Thyroid gland (tissue), 4 donors: ENCODE results near the gene GIMAP1. TPM values are rescaled to one million over a fixed set of nuclear protein-coding genes. Genes with fewer than 3 reads are reported as not detected.

Experiments used
- DNase-seq, 2 donors: peaks; one replicate each; pipeline ENCODE4 v3.0.0-alpha.2; 2019
- H3K27ac ChIP-seq, 3 donors: fragments of 200-600 bp; sonication (generic); 1 replicate in 2 of 3; 2 replicates in 1 of 3; pipeline ENCODE4 v1.5.1; 2016 to 2019; ENCODE audit warnings: mild to moderate bottlenecking in 1 of 3, moderate library complexity in 1 of 3
- H3K27me3 ChIP-seq: fragments of 200-600 bp; sonication (generic); one replicate; pipeline ENCODE4 v1.5.1; 2019
- H3K36me3 ChIP-seq, 2 donors: fragments of 200-600 bp; sonication (generic); one replicate each; pipeline ENCODE4 v1.5.1; 2016 to 2019
- H3K4me1 ChIP-seq, 2 donors: fragments of 200-600 bp; sonication (generic); one replicate each; pipeline ENCODE4 v1.5.1; 2017 to 2019
- H3K4me3 ChIP-seq, 3 donors: fragments of 200-600 bp; sonication (generic); replicated peaks in 1 of 3; 1 replicate in 2 of 3; 2 replicates in 1 of 3; pipeline ENCODE4 v1.5.1; 2016; ENCODE audit warnings: mild to moderate bottlenecking in 1 of 3
- H3K9me3 ChIP-seq: fragments of 200-600 bp; sonication (generic); one replicate; pipeline ENCODE4 v1.5.1; 2017
- POLR2A ChIP-seq, 2 donors: fragments of 450-650 bp; IDR thresholded peaks; one replicate each; pipeline ENCODE4 v1.6.1; 2017; ENCODE audit warnings: antibody characterized with exemption in 2 of 2, mild to moderate bottlenecking in 2 of 2, moderate library complexity in 1 of 2
- WGBS, 2 donors: methylation state at CpG; one replicate each; pipeline ENCODE4 v1.1.5; 2017; 5-methylcytosine and 5-hydroxymethylcytosine counted together
- intact Hi-C: fragments of 100-400 bp; cut with DNase I; formaldehyde crosslinking; loops from one replicate; pipeline ENCODE4 v1.15.1; 2023
- total RNA-seq, 4 donors: library from RNA; depleted of rRNA; stranded (reverse); fragments of >200 nt; gene quantifications; one replicate each; pipeline ENCODE4 v1.2.3, GENCODE V29; 2016
- TF ChIP-seq, protein P1 (sequence below), 6 experiments: fragments of 200-600 bp in 3 of 6; fragments of 450-650 bp in 3 of 6; sonication (generic) in 3 of 6; IDR thresholded peaks; one replicate each; pipeline ENCODE4 v1.5.1; 2016 to 2019; ENCODE audit warnings: antibody characterized with exemption in 6 of 6, mild to moderate bottlenecking in 2 of 6, inconsistent platforms in 1 of 6, moderate library complexity in 1 of 6

The GIMAP1 gene
- total RNA-seq, 4 donors from 2014 or later, result 6.7 to 23.6 (median 9.6) TPM

DNA sequence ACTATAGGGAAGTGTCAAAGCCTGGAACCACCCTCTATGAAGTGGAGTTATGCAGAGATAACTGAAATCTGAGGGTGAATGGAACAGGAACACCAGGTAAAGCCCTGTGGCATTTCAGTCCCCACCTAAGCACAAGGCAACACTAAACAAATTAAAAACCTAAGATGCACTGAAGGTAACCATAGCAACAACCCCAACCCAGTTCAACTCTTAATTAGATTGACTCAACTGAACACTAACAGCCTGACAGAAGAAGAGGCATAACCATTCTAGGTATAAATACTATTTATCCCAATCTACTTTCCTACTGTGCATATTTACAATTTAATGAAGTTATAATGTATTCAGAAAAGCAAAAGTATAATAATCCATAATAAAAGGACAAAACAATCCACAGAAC, 11.6 kb downstream of the GIMAP1 start:
- H3K36me3 ChIP-seq, result no peaks in the 10 kb centered on the region
- no peaks in the 10 kb centered on the region for H3K27me3 ChIP-seq
- no peaks in the 10 kb centered on the region for H3K4me1 ChIP-seq
- H3K27ac ChIP-seq, result no peak overlapping the region
- no peak for TF ChIP-seq POLR2A (IDR thresholded peaks at IDR 0.05)
- TF ChIP-seq, protein P1, sequence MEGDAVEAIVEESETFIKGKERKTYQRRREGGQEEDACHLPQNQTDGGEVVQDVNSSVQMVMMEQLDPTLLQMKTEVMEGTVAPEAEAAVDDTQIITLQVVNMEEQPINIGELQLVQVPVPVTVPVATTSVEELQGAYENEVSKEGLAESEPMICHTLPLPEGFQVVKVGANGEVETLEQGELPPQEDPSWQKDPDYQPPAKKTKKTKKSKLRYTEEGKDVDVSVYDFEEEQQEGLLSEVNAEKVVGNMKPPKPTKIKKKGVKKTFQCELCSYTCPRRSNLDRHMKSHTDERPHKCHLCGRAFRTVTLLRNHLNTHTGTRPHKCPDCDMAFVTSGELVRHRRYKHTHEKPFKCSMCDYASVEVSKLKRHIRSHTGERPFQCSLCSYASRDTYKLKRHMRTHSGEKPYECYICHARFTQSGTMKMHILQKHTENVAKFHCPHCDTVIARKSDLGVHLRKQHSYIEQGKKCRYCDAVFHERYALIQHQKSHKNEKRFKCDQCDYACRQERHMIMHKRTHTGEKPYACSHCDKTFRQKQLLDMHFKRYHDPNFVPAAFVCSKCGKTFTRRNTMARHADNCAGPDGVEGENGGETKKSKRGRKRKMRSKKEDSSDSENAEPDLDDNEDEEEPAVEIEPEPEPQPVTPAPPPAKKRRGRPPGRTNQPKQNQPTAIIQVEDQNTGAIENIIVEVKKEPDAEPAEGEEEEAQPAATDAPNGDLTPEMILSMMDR (IDR thresholded peaks at IDR 0.05), result no peak
- DNase-seq, result no peak
- no peak overlapping the region for H3K4me3 ChIP-seq
- no peaks in the 10 kb centered on the region for H3K9me3 ChIP-seq
- intact Hi-C loops, result no loop called here

DNA sequence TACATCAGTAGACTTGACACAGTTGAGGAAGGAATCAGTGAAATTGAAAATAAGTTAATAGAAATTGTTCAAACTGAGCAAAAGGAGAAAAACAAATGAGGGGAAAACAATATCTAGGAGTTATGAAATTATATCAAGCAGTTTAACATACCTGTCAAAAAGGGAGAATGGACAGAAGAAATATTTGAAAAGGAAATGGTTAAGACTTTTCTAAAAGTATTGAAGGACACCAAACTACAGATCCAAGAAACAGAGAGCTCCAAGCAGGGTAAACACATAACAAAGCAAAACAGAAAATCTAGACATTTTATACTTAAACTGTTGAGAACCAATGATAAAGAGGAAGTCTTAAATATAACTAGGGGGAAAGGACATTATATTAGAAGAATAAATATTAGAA, 12.2 kb downstream of the GIMAP1 start:
- intact Hi-C loops, result no loop called here
- H3K27me3 ChIP-seq, result no peaks in the 10 kb centered on the region
- no peaks in the 10 kb centered on the region for H3K4me1 ChIP-seq
- H3K27ac ChIP-seq, result no peak overlapping the region
- no peaks in the 10 kb centered on the region for H3K36me3 ChIP-seq
- no peaks in the 10 kb centered on the region for H3K9me3 ChIP-seq
- H3K4me3 ChIP-seq, result no peak overlapping the region
- DNase-seq, result no peak
- TF ChIP-seq, protein P1 (IDR thresholded peaks at IDR 0.05), result no peak
- TF ChIP-seq POLR2A (IDR thresholded peaks at IDR 0.05), result no peak

DNA sequence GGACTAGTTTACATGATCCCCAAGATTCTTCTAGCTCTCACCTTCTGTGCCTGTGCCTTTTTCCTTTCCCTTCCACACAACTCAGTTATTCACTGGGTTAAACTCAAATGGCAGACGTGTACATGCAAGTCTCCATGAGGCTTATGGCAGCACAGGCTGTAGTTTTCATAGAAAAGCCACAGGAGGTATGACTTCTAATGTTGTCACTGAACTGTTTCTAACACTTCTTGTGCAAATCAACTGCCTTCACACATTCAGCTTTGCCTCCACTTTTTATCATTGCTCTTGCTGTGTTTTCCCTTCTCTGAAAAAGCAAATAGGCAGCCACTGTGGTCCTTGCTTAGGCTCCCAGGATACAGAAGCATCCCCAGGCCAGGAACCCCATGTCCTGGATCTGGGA, 15.5 kb downstream of the GIMAP1 start:
- H3K36me3 ChIP-seq, result no peaks in the 10 kb centered on the region
- intact Hi-C loops, result no loop called here
- no peak overlapping the region for H3K27ac ChIP-seq
- H3K9me3 ChIP-seq, result no peaks in the 10 kb centered on the region
- WGBS, 2 donors, result 31 to 40% methylated on average over 1 of the region's 1 CpG
- H3K4me3 ChIP-seq, result no peak overlapping the region
- TF ChIP-seq, protein P1 (IDR thresholded peaks at IDR 0.05), result no peak
- no peak for TF ChIP-seq POLR2A (IDR thresholded peaks at IDR 0.05)
- DNase-seq, result no peak
- H3K27me3 ChIP-seq, result no peaks in the 10 kb centered on the region
- H3K4me1 ChIP-seq, result no peaks in the 10 kb centered on the region

DNA sequence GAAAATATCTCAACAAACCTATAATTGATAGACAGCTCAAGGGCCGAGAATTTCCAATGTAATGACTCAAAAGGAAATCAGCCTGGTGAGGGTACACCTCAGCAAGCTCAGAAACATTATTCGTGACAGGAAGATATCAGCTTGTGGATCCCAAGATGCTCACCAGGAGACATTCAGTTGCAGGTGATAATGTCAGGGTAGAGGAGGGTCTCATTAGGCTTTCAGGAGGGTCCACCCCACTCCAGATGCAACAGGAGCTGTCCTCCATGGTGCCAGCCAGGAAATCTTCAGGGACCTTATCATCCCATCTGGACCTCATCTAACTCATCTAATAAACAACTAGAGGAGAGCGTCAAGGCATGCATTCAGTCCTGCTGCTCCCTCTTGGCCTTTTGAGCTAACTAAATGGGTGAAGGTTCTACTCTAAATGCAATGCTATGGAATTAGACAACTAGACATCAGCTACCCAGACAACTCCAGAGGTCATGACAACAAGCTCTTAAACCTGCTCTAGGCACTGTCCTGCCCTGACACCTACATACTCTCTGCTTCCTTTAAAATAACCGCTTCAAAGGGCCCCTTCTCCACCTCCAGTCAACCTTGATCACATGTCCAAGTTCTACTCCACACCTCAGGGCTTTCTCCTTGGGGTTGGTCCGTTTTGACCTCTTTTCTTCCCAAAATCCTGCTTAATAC, 16.5 kb downstream of the GIMAP1 start:
- no peak overlapping the region for H3K27ac ChIP-seq
- DNase-seq, result no peak
- H3K4me3 ChIP-seq, result no peak overlapping the region
- no peaks in the 10 kb centered on the region for H3K4me1 ChIP-seq
- H3K27me3 ChIP-seq, result no peaks in the 10 kb centered on the region
- TF ChIP-seq POLR2A (IDR thresholded peaks at IDR 0.05), result no peak
- TF ChIP-seq, protein P1 (IDR thresholded peaks at IDR 0.05), result no peak
- H3K9me3 ChIP-seq, result no peaks in the 10 kb centered on the region
- intact Hi-C loops, result no loop called here
- WGBS, 2 donors, result 52 to 62% methylated on average over 5 of the region's 5 CpGs
- no peaks in the 10 kb centered on the region for H3K36me3 ChIP-seq

DNA sequence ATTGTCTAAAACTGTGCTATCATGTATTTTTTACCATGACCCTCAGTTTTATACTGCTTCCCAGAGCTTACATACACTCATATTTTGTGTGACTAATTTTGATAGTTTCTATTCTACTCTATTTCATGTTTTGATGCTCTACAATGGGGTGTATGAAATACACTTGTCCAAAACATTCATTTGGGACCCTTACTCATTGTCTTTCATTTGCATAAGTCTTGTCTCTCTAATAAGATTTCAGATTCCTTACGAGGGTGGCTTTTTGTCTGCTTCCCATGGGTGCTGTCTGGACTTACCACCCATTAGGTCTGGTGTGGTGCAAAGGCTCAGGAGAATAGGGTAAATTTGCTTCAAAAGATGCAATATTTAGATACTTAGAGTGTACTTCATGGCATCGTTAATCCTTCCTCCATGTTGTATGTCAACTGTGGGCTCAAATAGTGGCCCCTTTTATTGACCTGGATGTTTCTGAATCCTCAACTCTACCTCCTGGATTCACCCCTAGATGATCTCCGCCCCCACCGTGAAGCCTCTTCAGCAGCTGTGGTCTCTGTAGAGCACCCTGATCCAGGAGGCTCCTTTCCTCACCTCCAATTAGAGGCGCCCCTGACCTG, 17.2 kb downstream of the GIMAP1 start:
- H3K27me3 ChIP-seq, result no peaks in the 10 kb centered on the region
- H3K36me3 ChIP-seq, result no peaks in the 10 kb centered on the region
- 83 to 88% methylated on average over 5 of the region's 5 CpGs for WGBS, 2 donors
- intact Hi-C loops, result no loop called here
- no peak overlapping the region for H3K4me3 ChIP-seq
- no peak for DNase-seq
- TF ChIP-seq, protein P1 (IDR thresholded peaks at IDR 0.05), result no peak
- TF ChIP-seq POLR2A (IDR thresholded peaks at IDR 0.05), result no peak
- no peaks in the 10 kb centered on the region for H3K9me3 ChIP-seq
- no peaks in the 10 kb centered on the region for H3K4me1 ChIP-seq
- no peak overlapping the region for H3K27ac ChIP-seq
